RWPE1 (cell line): ENCODE measurements around the gene HOXC11.

Experiments
- CTCF ChIA-PET: fragments of 350-600 bp; sonication (Branson Sonifier 250); formaldehyde crosslinking; extraction: SDS; loops from one replicate; lab custom pipeline; 2021; lab: Yijun Ruan, JAX
- POLR2A ChIA-PET: fragments of 400-600 bp; formaldehyde crosslinking; extraction: SDS; loops from one replicate; lab custom pipeline; 2020; ENCODE audit warnings: antibody characterized with exemption; ENCODE audit not compliant: low non-redundant PET; lab: Yijun Ruan, JAX
- DNase-seq: peaks from one replicate; pipeline ENCODE4 v3.0.0; 2012; ENCODE audit warnings: low spot score
- H3K27ac ChIP-seq: fragments of 450-650 bp; 2 replicates; pipeline ENCODE4 v1.5.1; 2017
- CTCF ChIP-seq: fragments of 450-650 bp; conservative IDR thresholded peaks from 2 replicates; pipeline ENCODE4 v1.5.1; 2017; ENCODE audit warnings: low read depth, mild to moderate bottlenecking

The HOXC11 gene

GRCh38 chr12:53972722-53973235 is at the start of gene HOXC11:
Gene HOXC11, plus strand, starts transcription at chr12:53973126. Its CDS starts 116 bp downstream, at chr12:53973242.
- no peak for TF ChIP-seq CTCF
- POLR2A ChIA-PET, result interaction anchor here (0.6 kb wide), 1 partner anchor 249 kb away, joined by 3 read pairs; no protein-coding TSS in a partner anchor
- no peak for DNase-seq
- CTCF ChIA-PET, result interaction anchor here (0.7 to 1.5 kb wide), 4 partner anchors 49 to 241 kb away, joined by 3 to 4 read pairs (median 3); no protein-coding TSS in a partner anchor
- H3K27ac ChIP-seq, result no peak within 1 kb of the TSS

GRCh38 chr12:53924521-53925405 is 48.2 kb upstream of the HOXC11 start:
- POLR2A ChIA-PET, result no interaction called here

GRCh38 chr12:53927220-53928029 is 45.5 kb upstream of the HOXC11 start:
- no peak overlapping the region for H3K27ac ChIP-seq
- no peak for TF ChIP-seq CTCF
- POLR2A ChIA-PET, result no interaction called here
- CTCF ChIA-PET, result no interaction called here
- DNase-seq, result no peak

More at GRCh38 chr12:53924521-53925405, 48.2 kb upstream of the HOXC11 start:
- no peak for DNase-seq
- H3K27ac ChIP-seq, result no peak overlapping the region
- TF ChIP-seq CTCF, result no peak
- CTCF ChIA-PET, result interaction anchor here (0.6 kb wide), 1 partner anchor 64 kb away, joined by 3 read pairs; no protein-coding TSS in a partner anchor

- TF ChIP-seq CTCF, result no peak
- DNase-seq, result no peak
- ChIA-PET CTCF (interaction anchor here (0.6 to 0.9 kb wide), 2 partner anchors 18 to 101 kb away, joined by 3 read pairs; no protein-coding TSS in a partner anchor), POLR2A (no interaction called here)
- H3K27ac ChIP-seq, result no peak overlapping the region
Measured at GRCh38 chr12:53928054-53928835, 44.7 kb upstream of the HOXC11 start.

- DNase-seq, result no peak
- H3K27ac ChIP-seq, result no peak overlapping the region
- no peak for TF ChIP-seq CTCF
- ChIA-PET POLR2A (no interaction called here), CTCF (interaction anchor here (0.6 to 1.3 kb wide), 2 partner anchors 185 to 1602 kb away, joined by 4 read pairs; no protein-coding TSS in a partner anchor)
Measured at GRCh38 chr12:53929527-53929926, 43.4 kb upstream of the HOXC11 start.
